Measurements from ENCODE around the gene ASPG.
A peak's percentile ranks its signal among the peaks of the same experiment; 100 is the strongest.

The ASPG gene

GRCh38 chr14:104137297-104138097, 52.0 kb downstream of the ASPG start:
- H3K36me3 ChIP-seq (ENCODE audit: control insufficient read depth, insufficient read depth, low read length, severe bottlenecking), result no peaks in the 10 kb centered on the region
- no peak overlapping the region for H3K4me3 ChIP-seq (ENCODE audit: low read length)
- H3K4me1 ChIP-seq (ENCODE audit: control insufficient read depth, insufficient read depth, low read length), result no peaks in the 10 kb centered on the region
- no peaks in the 10 kb centered on the region for H3K9me3 ChIP-seq (ENCODE audit: control insufficient read depth, low read length)
- no peak overlapping the region for H3K9ac ChIP-seq (ENCODE audit: low read length)
- peaks cover 45% of the 10 kb centered on the region for H3K27me3 ChIP-seq (replicated peaks; ENCODE audit: control insufficient read depth, insufficient read depth, low read length)
- DNase-seq (ENCODE audit: low read depth), result peak; percentile 71

DNA sequence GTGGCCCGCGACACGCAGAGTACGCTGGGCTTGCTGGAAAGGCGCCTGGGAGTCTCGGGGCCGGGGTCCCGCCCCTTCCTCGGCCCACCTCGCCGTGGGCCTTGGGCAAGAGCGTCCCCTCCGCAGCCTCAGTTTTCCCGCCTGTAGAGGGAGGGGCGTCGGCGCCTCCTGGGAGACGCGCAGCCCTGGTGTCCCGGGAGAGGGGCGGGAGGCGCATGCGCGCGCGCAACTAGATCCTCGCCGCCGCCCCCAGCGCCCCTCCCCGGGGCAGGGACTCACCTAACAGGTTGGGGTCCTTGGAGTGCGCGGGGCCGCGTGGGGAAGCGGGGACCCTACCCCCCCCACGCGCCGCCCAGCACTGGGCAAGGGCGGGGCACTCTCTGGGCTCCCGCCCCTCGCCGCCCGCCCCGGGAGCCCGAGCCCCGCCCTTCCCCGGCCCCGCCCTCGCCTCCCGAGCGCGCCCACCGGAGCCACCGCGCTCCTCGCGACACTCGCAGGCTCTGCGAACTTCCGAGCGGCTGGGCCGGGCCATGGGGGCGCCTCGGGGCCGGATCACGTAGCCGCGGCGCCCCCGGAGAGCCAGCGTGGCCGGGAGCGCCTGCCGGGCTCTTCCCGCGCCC, 52.7 kb downstream of the ASPG start, which contains the start of gene KIF26A:
TSS of gene KIF26A (plus strand) at position 490 of the 620 bp plus-strand sequence. CDS start 136 bp downstream, outside the sequence.
- Histone ChIP-seq H3K36me3 (ENCODE audit: control insufficient read depth, insufficient read depth, low read length, severe bottlenecking) (no peaks in the 10 kb centered on the region), H3K9me3 (ENCODE audit: control insufficient read depth, low read length) (no peaks in the 10 kb centered on the region), H3K9ac (ENCODE audit: low read length) (no peak within 1 kb of the TSS), H3K27me3 (replicated peaks; ENCODE audit: control insufficient read depth, insufficient read depth, low read length) (peaks cover 48% of the 10 kb centered on the region), H3K4me1 (ENCODE audit: control insufficient read depth, insufficient read depth, low read length) (no peaks in the 10 kb centered on the region), H3K4me3 (ENCODE audit: low read length) (no peak within 1 kb of the TSS)
- DNase-seq (ENCODE audit: low read depth), result peak; percentile 26

DNA sequence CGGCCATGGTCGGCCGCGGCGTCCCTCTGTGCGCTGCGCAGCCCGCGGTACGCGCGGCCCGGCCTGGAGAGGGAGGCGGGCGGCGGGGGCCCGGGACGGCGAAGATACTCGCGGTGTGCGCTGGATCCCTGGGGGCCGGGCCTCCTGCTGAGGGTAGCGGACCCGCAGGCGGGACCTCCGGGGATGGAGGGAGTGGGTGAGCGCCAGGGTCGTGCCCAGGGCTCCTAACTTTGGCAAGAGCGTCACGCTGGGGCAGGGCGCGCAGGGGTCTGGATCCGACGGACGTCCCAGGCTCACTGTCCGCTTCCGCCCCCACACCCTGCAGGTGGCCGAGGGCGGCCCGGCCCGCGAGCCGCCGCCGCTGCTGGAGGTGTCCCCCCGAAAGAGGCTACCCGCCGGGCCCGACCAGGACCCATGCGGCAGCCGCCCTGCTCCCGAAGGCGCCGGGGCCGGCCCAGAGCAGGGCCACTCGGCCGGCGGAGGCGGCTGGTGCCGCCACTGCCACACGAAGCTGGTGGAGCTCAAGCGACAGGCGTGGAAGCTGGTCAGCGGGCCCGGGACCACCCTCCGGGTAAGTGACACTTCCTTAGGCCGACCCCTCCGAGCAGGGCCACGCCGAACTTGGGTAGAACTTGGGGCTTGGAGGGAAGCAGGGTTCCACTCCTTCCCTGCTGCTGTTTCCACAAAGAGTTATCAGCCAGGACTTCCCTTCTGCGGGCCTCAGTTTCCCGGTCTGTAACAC, 53.4 kb downstream of the ASPG start:
- Histone ChIP-seq H3K27me3 (replicated peaks; ENCODE audit: control insufficient read depth, insufficient read depth, low read length) (peaks cover 45% of the 10 kb centered on the region), H3K9me3 (ENCODE audit: control insufficient read depth, low read length) (no peaks in the 10 kb centered on the region), H3K4me3 (ENCODE audit: low read length) (no peak overlapping the region), H3K4me1 (ENCODE audit: control insufficient read depth, insufficient read depth, low read length) (no peaks in the 10 kb centered on the region), H3K9ac (ENCODE audit: low read length) (no peak overlapping the region), H3K36me3 (ENCODE audit: control insufficient read depth, insufficient read depth, low read length, severe bottlenecking) (no peaks in the 10 kb centered on the region)
- DNase-seq (ENCODE audit: low read depth), result no peak

GRCh38 chr14:104139460-104140212, 54.1 kb downstream of the ASPG start:
- Histone ChIP-seq H3K36me3 (ENCODE audit: control insufficient read depth, insufficient read depth, low read length, severe bottlenecking) (no peaks in the 10 kb centered on the region), H3K9me3 (ENCODE audit: control insufficient read depth, low read length) (no peaks in the 10 kb centered on the region), H3K27me3 (replicated peaks; ENCODE audit: control insufficient read depth, insufficient read depth, low read length) (peaks cover 44% of the 10 kb centered on the region), H3K9ac (ENCODE audit: low read length) (no peak overlapping the region), H3K4me3 (ENCODE audit: low read length) (no peak overlapping the region), H3K4me1 (ENCODE audit: control insufficient read depth, insufficient read depth, low read length) (no peaks in the 10 kb centered on the region)
- DNase-seq (ENCODE audit: low read depth), result no peak

DNA sequence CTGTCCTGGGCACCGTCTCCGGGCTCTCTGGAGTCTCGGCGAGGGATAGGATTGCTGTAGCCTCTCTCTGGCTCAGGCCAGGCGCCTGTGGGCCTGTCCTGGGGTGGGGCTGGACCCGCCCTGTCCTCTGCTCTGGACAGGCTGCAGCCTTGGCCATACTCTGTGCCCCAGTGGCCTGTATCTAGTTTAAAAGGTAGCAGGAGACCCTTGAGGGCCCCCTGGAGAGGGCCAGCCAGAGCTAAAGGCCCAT, 54.6 kb downstream of the ASPG start:
- Histone ChIP-seq H3K9me3 (ENCODE audit: control insufficient read depth, low read length) (no peaks in the 10 kb centered on the region), H3K4me3 (ENCODE audit: low read length) (no peak overlapping the region), H3K36me3 (ENCODE audit: control insufficient read depth, insufficient read depth, low read length, severe bottlenecking) (no peaks in the 10 kb centered on the region), H3K9ac (ENCODE audit: low read length) (no peak overlapping the region), H3K4me1 (ENCODE audit: control insufficient read depth, insufficient read depth, low read length) (no peaks in the 10 kb centered on the region), H3K27me3 (replicated peaks; ENCODE audit: control insufficient read depth, insufficient read depth, low read length) (peaks cover 39% of the 10 kb centered on the region)
- no peak for DNase-seq (ENCODE audit: low read depth)

GRCh38 chr14:104140463-104141331, 55.2 kb downstream of the ASPG start:
- DNase-seq (ENCODE audit: low read depth), result no peak
- peaks cover 35% of the 10 kb centered on the region for H3K27me3 ChIP-seq (replicated peaks; ENCODE audit: control insufficient read depth, insufficient read depth, low read length)
- no peak overlapping the region for H3K9ac ChIP-seq (ENCODE audit: low read length)
- no peaks in the 10 kb centered on the region for H3K4me1 ChIP-seq (ENCODE audit: control insufficient read depth, insufficient read depth, low read length)
- H3K36me3 ChIP-seq (ENCODE audit: control insufficient read depth, insufficient read depth, low read length, severe bottlenecking), result no peaks in the 10 kb centered on the region
- no peaks in the 10 kb centered on the region for H3K9me3 ChIP-seq (ENCODE audit: control insufficient read depth, low read length)
- H3K4me3 ChIP-seq (ENCODE audit: low read length), result no peak overlapping the region

DNA sequence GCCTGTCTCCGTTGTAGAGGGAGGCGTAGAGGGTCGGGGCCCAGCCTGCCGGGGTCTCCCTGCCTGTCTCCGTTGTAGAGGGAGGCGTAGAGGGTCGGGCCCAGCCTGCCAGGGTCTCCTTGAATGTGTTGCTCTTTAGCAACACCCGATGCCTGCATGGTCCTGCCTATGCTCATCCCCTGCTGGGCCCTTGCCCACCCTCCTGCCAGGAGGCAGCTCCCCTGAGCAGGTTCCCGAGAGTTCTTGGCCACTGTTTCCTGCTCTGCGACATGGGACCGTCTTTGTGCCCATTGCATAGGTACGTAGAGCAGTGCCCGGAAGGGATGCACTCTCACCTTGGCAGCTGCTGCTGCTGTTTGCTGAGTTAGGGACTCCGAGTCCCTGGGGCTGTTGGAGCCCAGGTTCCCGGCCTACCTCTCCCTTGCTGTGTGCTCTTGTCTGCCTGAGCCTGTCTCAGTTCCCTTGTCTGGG, 56.2 kb downstream of the ASPG start:
- H3K4me3 ChIP-seq (ENCODE audit: low read length), result no peak overlapping the region
- H3K27me3 ChIP-seq (replicated peaks; ENCODE audit: control insufficient read depth, insufficient read depth, low read length), result peaks cover 33% of the 10 kb centered on the region
- H3K36me3 ChIP-seq (ENCODE audit: control insufficient read depth, insufficient read depth, low read length, severe bottlenecking), result no peaks in the 10 kb centered on the region
- H3K9me3 ChIP-seq (ENCODE audit: control insufficient read depth, low read length), result no peaks in the 10 kb centered on the region
- no peaks in the 10 kb centered on the region for H3K4me1 ChIP-seq (ENCODE audit: control insufficient read depth, insufficient read depth, low read length)
- H3K9ac ChIP-seq (ENCODE audit: low read length), result no peak overlapping the region
- no peak for DNase-seq (ENCODE audit: low read depth)

DNA sequence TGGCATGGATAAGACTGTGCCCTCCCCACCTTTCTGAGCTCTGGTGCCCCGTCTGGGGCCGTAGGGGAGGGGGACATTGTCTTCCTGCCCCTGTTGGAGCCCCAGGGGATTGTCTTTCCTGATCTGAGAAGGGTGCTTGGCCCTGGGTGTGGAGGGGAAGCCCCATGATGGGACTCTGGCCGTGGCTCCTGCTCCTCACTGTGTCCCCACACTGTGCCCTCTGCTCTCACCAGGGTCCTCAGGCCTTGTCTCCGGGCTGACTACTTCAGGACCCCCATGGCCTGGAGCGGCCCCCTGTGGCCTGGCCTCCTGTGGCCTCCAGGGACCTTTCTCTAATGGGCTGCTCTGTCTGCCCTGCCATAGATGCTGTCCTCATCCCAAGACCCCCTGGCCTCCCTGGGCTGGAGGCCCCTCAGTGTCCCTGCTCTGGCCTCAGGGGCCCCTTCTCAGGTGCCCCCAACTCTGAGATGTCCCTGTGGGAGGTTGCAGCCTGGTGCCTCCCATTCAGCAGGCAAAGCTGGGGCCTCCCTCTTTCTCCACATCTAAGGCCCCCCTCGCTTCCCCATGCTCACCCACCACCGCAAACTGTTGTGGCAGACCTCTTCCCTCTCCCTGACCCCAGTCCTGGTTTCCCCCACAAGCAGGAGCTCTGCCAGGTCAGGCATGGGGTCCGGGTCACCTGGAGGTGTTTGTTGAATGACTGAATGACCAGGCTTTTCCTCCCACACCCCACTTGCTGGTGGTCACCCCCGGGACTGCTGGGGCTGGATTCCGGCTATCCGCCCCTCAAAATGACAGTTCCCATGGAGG, 56.8 kb downstream of the ASPG start:
- H3K4me1 ChIP-seq (ENCODE audit: control insufficient read depth, insufficient read depth, low read length), result no peaks in the 10 kb centered on the region
- peaks cover 26% of the 10 kb centered on the region for H3K27me3 ChIP-seq (replicated peaks; ENCODE audit: control insufficient read depth, insufficient read depth, low read length)
- H3K36me3 ChIP-seq (ENCODE audit: control insufficient read depth, insufficient read depth, low read length, severe bottlenecking), result no peaks in the 10 kb centered on the region
- no peak overlapping the region for H3K4me3 ChIP-seq (ENCODE audit: low read length)
- H3K9ac ChIP-seq (ENCODE audit: low read length), result no peak overlapping the region
- no peak for DNase-seq (ENCODE audit: low read depth)
- H3K9me3 ChIP-seq (ENCODE audit: control insufficient read depth, low read length), result no peaks in the 10 kb centered on the region

DNA sequence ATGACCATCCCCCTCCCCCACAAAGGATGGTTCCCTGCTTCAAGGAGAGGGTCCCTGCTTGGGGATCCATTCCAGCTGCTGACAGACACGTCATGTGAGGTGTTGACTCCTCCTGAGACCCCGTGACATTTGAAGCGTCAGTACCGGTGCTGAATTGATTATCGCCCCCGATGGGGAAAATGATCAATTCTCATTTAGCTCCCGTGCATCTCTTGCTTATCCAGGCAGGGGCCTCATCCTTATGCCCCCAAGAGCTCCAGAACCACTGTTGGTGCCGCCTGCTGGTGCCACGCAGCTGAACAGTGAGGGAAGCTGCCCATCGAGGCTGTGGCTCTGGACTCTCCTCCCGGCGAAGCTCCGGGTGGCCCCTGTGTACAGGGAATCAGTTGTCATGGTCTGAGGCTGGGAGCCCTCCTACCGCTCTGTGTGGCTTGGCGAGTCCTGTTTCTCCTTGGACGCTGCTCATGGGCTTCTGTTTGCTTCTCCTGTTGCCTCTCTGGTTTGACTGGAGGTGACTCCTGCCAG, 57.5 kb downstream of the ASPG start:
- no peaks in the 10 kb centered on the region for H3K4me1 ChIP-seq (ENCODE audit: control insufficient read depth, insufficient read depth, low read length)
- peaks cover 26% of the 10 kb centered on the region for H3K27me3 ChIP-seq (replicated peaks; ENCODE audit: control insufficient read depth, insufficient read depth, low read length)
- no peak for DNase-seq (ENCODE audit: low read depth)
- no peaks in the 10 kb centered on the region for H3K9me3 ChIP-seq (ENCODE audit: control insufficient read depth, low read length)
- H3K36me3 ChIP-seq (ENCODE audit: control insufficient read depth, insufficient read depth, low read length, severe bottlenecking), result no peaks in the 10 kb centered on the region
- no peak overlapping the region for H3K9ac ChIP-seq (ENCODE audit: low read length)
- H3K4me3 ChIP-seq (ENCODE audit: low read length), result no peak overlapping the region

All from adipocyte (in vitro differentiated cells).